Psoas muscle (tissue), 8 donors: ENCODE measurements around the gene PRSS2. TPM values are rescaled to one million over a fixed set of nuclear protein-coding genes. Genes with fewer than 3 reads are reported as not detected.

Experiments used
- ATAC-seq, 4 donors: fragments of 200-7000 bp; cut with Tn5 transposase; one replicate each; pipeline ENCODE4 v1.9.1; 2020; ENCODE audit warnings: moderate library complexity in 3 of 4, mild to moderate bottlenecking in 2 of 4
- DNase-seq, 2 donors: peaks; one replicate each; pipeline ENCODE4 v3.0.0-alpha.2; 2020
- H3K27ac ChIP-seq: fragments of 200-600 bp; one replicate; pipeline ENCODE4 v1.8.0; 2022
- H3K27me3 ChIP-seq, 3 donors: fragments of 200-600 bp in 1 of 3; one replicate each; pipeline versions ENCODE4 v1.6.1 to v1.8.0; 2013 to 2022; ENCODE audit warnings: low read length in 2 of 3, mild to moderate bottlenecking in 2 of 3, moderate library complexity in 1 of 3; ENCODE audit not compliant: insufficient read depth in 3 of 3
- H3K36me3 ChIP-seq, 2 donors: fragments of 200-600 bp in 1 of 2; one replicate each; pipeline versions ENCODE4 v1.6.1 to v1.8.0; 2013 to 2022; ENCODE audit warnings: low read depth in 1 of 2, mild to moderate bottlenecking in 1 of 2, moderate library complexity in 1 of 2; ENCODE audit not compliant: insufficient read depth in 1 of 2
- H3K4me1 ChIP-seq: fragments of 200-600 bp; one replicate; pipeline ENCODE4 v1.8.0; 2022
- H3K4me3 ChIP-seq: fragments of 200-600 bp; one replicate; pipeline ENCODE4 v1.8.0; 2022; ENCODE audit warnings: mild to moderate bottlenecking
- H3K9me3 ChIP-seq: fragments of 200-600 bp; one replicate; pipeline ENCODE4 v1.8.0; 2022
- CTCF ChIP-seq: fragments of 200-600 bp; IDR thresholded peaks from one replicate; pipeline ENCODE4 v1.8.0; 2022; ENCODE audit warnings: antibody characterized with exemption
- WGBS, 3 donors: extraction: QIAGEN DNeasy Blood & Tissue Kit; methylation state at CpG; one replicate each; pipeline versions ENCODE4 v1.1.6 to v1.1.7; 2013; 5-methylcytosine and 5-hydroxymethylcytosine counted together
- intact Hi-C, 2 donors: fragments of 100-400 bp; cut with DNase I; formaldehyde crosslinking; loops; one replicate each; pipeline versions ENCODE4 v1.11.0 to v1.14.2; 2022
- long read RNA-seq, 2 donors: library from polyadenylated mRNA; unstranded; transcript quantifications; one replicate each; pipeline ENCODE4 v2.0.0, GENCODE V29; 2021
- polyA plus RNA-seq, 3 donors: library from polyadenylated mRNA; stranded (reverse); fragments of 200-250 nt; gene quantifications; one replicate each; pipeline ENCODE4 v1.2.3, GENCODE V29; 2013
- total RNA-seq, 4 donors: library from RNA; stranded (reverse); fragmentation: NEBNext Ultra II Directional in 2 of 4; extraction: Animal tissue kit (Norgen Biotek cat#: 25700) in 2 of 4; gene quantifications; one replicate each; pipeline versions ENCODE4 v1.2.1 to v1.2.4, GENCODE V29; 2021 to 2023
- donor health status: healthy with polysubstance abuse.
- donor health status: DM: no; HTN: no; CAD: no; lungs with moderate emphysema.
- donor health status: Bipolar disorder and iron deficiency.
- donor health status: healthy.
- donor health status: DM: yes; HTN: yes; CAD: no.
- donor health status: DM: no; HTN: no; CAD: no.
- donor health status: DM: no; HTN: no; CAD: no.
- donor health status: DM: yes; HTN: yes; CAD: no.

PRSS2 gene
- total RNA-seq (1 to 10 TPM in 2 of 4 donors, not detected in 2; 1.7 to 6.2 TPM), polyA plus RNA-seq (1 to 10 TPM in 1 of 3 donors, under 1 TPM in 2; 0.04 to 2.8 (median 0.66) TPM)
- long read RNA-seq, donor 1: 0 reads
- long read RNA-seq, donor 2, partial matches to known transcripts: 0 of 1 reads
- long read RNA-seq, donor 2, other reads (novel, unspliced or antisense): 0 of 1 reads

GRCh38 chr7:142770661-142771352 lies at the start of gene PRSS2:
TSS of gene PRSS2 (plus strand) at chr7:142770970. CDS start at chr7:142770983, 13 bp downstream.
- intact Hi-C loops: no loop called here
- H3K4me3 ChIP-seq: no peak within 1 kb of the TSS
- no peak for TF ChIP-seq CTCF
- no peak for DNase-seq
- no peaks in the 10 kb centered on the region for H3K9me3 ChIP-seq
- H3K27ac ChIP-seq: no peak within 1 kb of the TSS
- H3K4me1 ChIP-seq: no peaks in the 10 kb centered on the region
- 82 to 89% (median 84%) methylated on average over 7 of the region's 7 CpGs for WGBS, 3 donors
- H3K27me3 ChIP-seq: no peaks in the 10 kb centered on the region
- no peak for ATAC-seq
- H3K36me3 ChIP-seq: no peaks in the 10 kb centered on the region

GRCh38 chr7:142720986-142721385 lies 49.8 kb upstream of the PRSS2 start:
- DNase-seq: no peak
- no peaks in the 10 kb centered on the region for H3K9me3 ChIP-seq
- H3K27ac ChIP-seq: no peak overlapping the region
- no peaks in the 10 kb centered on the region for H3K36me3 ChIP-seq
- H3K27me3 ChIP-seq: no peaks in the 10 kb centered on the region
- ATAC-seq: no peak
- intact Hi-C loops: no loop called here
- H3K4me3 ChIP-seq: no peak overlapping the region
- no peak for TF ChIP-seq CTCF
- 61 to 82% (median 68%) methylated on average over 10 of the region's 10 CpGs for WGBS, 3 donors
- no peaks in the 10 kb centered on the region for H3K4me1 ChIP-seq

GRCh38 chr7:142722248-142722794 lies 48.4 kb upstream of the PRSS2 start:
- DNase-seq: no peak
- WGBS, 3 donors: 70 to 80% (median 77%) methylated on average over 15 of the region's 15 CpGs
- H3K27ac ChIP-seq: no peak overlapping the region
- H3K4me3 ChIP-seq: no peak overlapping the region
- intact Hi-C loops: no loop called here
- no peaks in the 10 kb centered on the region for H3K27me3 ChIP-seq
- TF ChIP-seq CTCF: no peak
- no peaks in the 10 kb centered on the region for H3K9me3 ChIP-seq
- no peak for ATAC-seq
- H3K36me3 ChIP-seq: no peaks in the 10 kb centered on the region
- no peaks in the 10 kb centered on the region for H3K4me1 ChIP-seq

GRCh38 chr7:142733271-142733670 lies 37.5 kb upstream of the PRSS2 start:
- WGBS, 3 donors: 85 to 87% (median 86%) methylated on average over 8 of the region's 8 CpGs
- no peaks in the 10 kb centered on the region for H3K36me3 ChIP-seq
- no peak for ATAC-seq
- H3K27ac ChIP-seq: no peak overlapping the region
- no peak overlapping the region for H3K4me3 ChIP-seq
- DNase-seq: no peak
- no peaks in the 10 kb centered on the region for H3K4me1 ChIP-seq
- no peaks in the 10 kb centered on the region for H3K27me3 ChIP-seq
- no peaks in the 10 kb centered on the region for H3K9me3 ChIP-seq
- intact Hi-C loops: no loop called here
- no peak for TF ChIP-seq CTCF
